A549 (cell line): Measurements from ENCODE around the gene LYPD6B. TPM values are rescaled to one million over a fixed set of nuclear protein-coding genes. Genes with fewer than 3 reads are reported as not detected.

Experiments
- ATAC-seq, 2 experiments: fragments of 200-7000 bp in 1 of 2; fragments of >200 bp in 1 of 2; cut with Nextera tagmentation in 1 of 2; cut with Tn5 transposase in 1 of 2; 3 replicates each; pipeline versions ENCODE4 v1.8.0 to v1.9.1; 2018 to 2020; ENCODE audit warnings: mild to moderate bottlenecking in 1 of 2, moderate library complexity in 1 of 2
- CTCF ChIA-PET: fragments of 300-600 bp; sonication (Branson Sonifier 250); formaldehyde crosslinking; extraction: SDS; loops from one replicate; lab custom pipeline; 2021; ENCODE audit warnings: antibody characterized with exemption, inconsistent platforms; lab: Yijun Ruan, JAX
- POLR2A ChIA-PET: fragments of 350-600 bp; formaldehyde crosslinking; extraction: SDS; loops from one replicate; lab custom pipeline; 2021; ENCODE audit warnings: antibody characterized with exemption, inconsistent platforms; lab: Yijun Ruan, JAX
- DNase-seq, 2 experiments: peaks; one replicate each; pipeline versions ENCODE4 v3.0.0 to v3.0.0-alpha.2; 2011 to 2016; ENCODE audit warnings: low read depth in 1 of 2, low spot score in 1 of 2
- FAIRE-seq: peaks from 2 replicates; lab custom pipeline; 2011; peaks lifted over from hg19 to GRCh38; lab: Jason Lieb, UNC
- H3K27ac ChIP-seq, 2 experiments: fragments of >200 bp; sonication (Bioruptor Twin); formaldehyde crosslinking; 3 replicates each; pipeline ENCODE4 v1.5.1; 2016 to 2017
- H3K4me1 ChIP-seq: fragments of >200 bp; sonication (Bioruptor Twin); formaldehyde crosslinking; 3 replicates; pipeline ENCODE4 v1.6.1; 2016
- H3K4me2 ChIP-seq: fragments of >200 bp; sonication (Bioruptor Twin); formaldehyde crosslinking; 3 replicates; pipeline ENCODE4 v1.6.1; 2016
- H3K4me3 ChIP-seq: fragments of >200 bp; sonication (Bioruptor Twin); formaldehyde crosslinking; 3 replicates; pipeline ENCODE4 v1.5.1; 2016
- H3K9me3 ChIP-seq: fragments of >200 bp; sonication (Bioruptor Twin); formaldehyde crosslinking; 3 replicates; pipeline ENCODE4 v1.6.1; 2016
- CBX8 ChIP-seq: fragments of 200-600 bp; sonication (generic); IDR thresholded peaks from 2 replicates; pipeline ENCODE4 v1.6.1; 2016
- CHD2 ChIP-seq: fragments of 150-350 bp; IDR thresholded peaks from 2 replicates; pipeline ENCODE4 v1.6.1; 2014; ENCODE audit warnings: low read length; ENCODE audit not compliant: partially characterized antibody
- EP300 ChIP-seq, 2 experiments: fragments of >200 bp; sonication (Bioruptor Twin); formaldehyde crosslinking; IDR thresholded peaks; 2 replicates in 1 of 2; 3 replicates in 1 of 2; pipeline ENCODE4 v1.6.1; 2016 to 2017
- ESRRA ChIP-seq: fragments of 150-350 bp; IDR thresholded peaks from 2 replicates; pipeline ENCODE4 v1.6.1; 2014; ENCODE audit warnings: mild to moderate bottlenecking, low read length, borderline replicate concordance
- FOSB ChIP-seq: fragments of 250-450 bp; sonication (Bioruptor Pico); IDR thresholded peaks from 2 replicates; pipeline ENCODE4 v1.5.0; 2020; ENCODE audit warnings: mild to moderate bottlenecking, moderate library complexity
- FOXS1 ChIP-seq: fragments of 250-450 bp; sonication (Bioruptor Pico); IDR thresholded peaks from 2 replicates; pipeline ENCODE4 v1.5.0; 2020; ENCODE audit warnings: mild to moderate bottlenecking, moderate library complexity
- GATA3 ChIP-seq: IDR thresholded peaks from 2 replicates; pipeline ENCODE4 v1.6.1; 2012; ENCODE audit warnings: borderline replicate concordance
- HEYL ChIP-seq: fragments of 250-450 bp; sonication (Bioruptor Pico); IDR thresholded peaks from 2 replicates; pipeline ENCODE4 v1.8.0; 2021; ENCODE audit warnings: mild to moderate bottlenecking, moderate library complexity
- KDM5A ChIP-seq: fragments of 200-600 bp; sonication (generic); IDR thresholded peaks from 2 replicates; pipeline ENCODE4 v1.6.1; 2016; ENCODE audit warnings: antibody characterized with exemption, mild to moderate bottlenecking
- MAFK ChIP-seq: fragments of 450-650 bp; IDR thresholded peaks from 2 replicates; pipeline ENCODE4 v1.6.1; 2014; ENCODE audit not compliant: partially characterized antibody
- MYC ChIP-seq: IDR thresholded peaks from 2 replicates; pipeline ENCODE4 v1.6.1; 2012; ENCODE audit warnings: mild to moderate bottlenecking, inconsistent platforms, low read length, improper control_type of control experiment, borderline replicate concordance
- NFE2L2 ChIP-seq: fragments of 150-350 bp; conservative IDR thresholded peaks from 2 replicates; pipeline ENCODE4 v1.6.1; 2014; ENCODE audit warnings: low read length
- NPAS2 ChIP-seq: fragments of 250-450 bp; sonication (Bioruptor Pico); IDR thresholded peaks from 2 replicates; pipeline ENCODE4 v1.8.0; 2022; ENCODE audit warnings: mild to moderate bottlenecking, moderate library complexity, borderline replicate concordance
- NR3C1 ChIP-seq: fragments of >200 bp; sonication (Bioruptor Twin); formaldehyde crosslinking; IDR thresholded peaks from 3 replicates; pipeline ENCODE4 v1.6.1; 2017
- RAD21 ChIP-seq, 2 experiments: fragments of >200 bp in 1 of 2; sonication (Bioruptor Twin) in 1 of 2; formaldehyde crosslinking in 1 of 2; IDR thresholded peaks in 1 of 2; conservative IDR thresholded peaks in 1 of 2; 2 replicates in 1 of 2; 3 replicates in 1 of 2; pipeline ENCODE4 v1.6.1; 2012 to 2018; ENCODE audit warnings: inconsistent platforms in 1 of 2
- RARB ChIP-seq: fragments of 250-450 bp; sonication (Bioruptor Pico); IDR thresholded peaks from 2 replicates; pipeline ENCODE4 v1.8.0; 2021; ENCODE audit warnings: mild to moderate bottlenecking, moderate library complexity
- RFX5 ChIP-seq: fragments of 450-650 bp; IDR thresholded peaks from 2 replicates; pipeline ENCODE4 v1.7.1; 2014; ENCODE audit warnings: antibody characterized with exemption, mild to moderate bottlenecking, moderate library complexity
- RNF2 ChIP-seq: fragments of 200-600 bp; sonication (generic); IDR thresholded peaks from 2 replicates; pipeline ENCODE4 v1.6.1; 2016; ENCODE audit warnings: low read depth, mild to moderate bottlenecking, antibody characterized with exemption, moderate library complexity, borderline replicate concordance
- SMC3 ChIP-seq: fragments of >200 bp; sonication (Bioruptor Twin); formaldehyde crosslinking; IDR thresholded peaks from 3 replicates; pipeline ENCODE4 v1.6.1; 2018; ENCODE audit warnings: inconsistent platforms
- SREBF2 ChIP-seq: fragments of 450-650 bp; IDR thresholded peaks from 2 replicates; pipeline ENCODE4 v1.6.1; 2014; ENCODE audit warnings: mild to moderate bottlenecking, moderate library complexity
- TFCP2L1 ChIP-seq: fragments of 250-450 bp; sonication (Bioruptor Pico); IDR thresholded peaks from 2 replicates; pipeline ENCODE4 v1.5.0; 2021; ENCODE audit warnings: mild to moderate bottlenecking
- TP53 ChIP-seq: fragments of 250-450 bp; sonication (Bioruptor Pico); IDR thresholded peaks from 2 replicates; pipeline ENCODE4 v1.5.0; 2021; ENCODE audit warnings: mild to moderate bottlenecking, moderate library complexity
- ZFP36 ChIP-seq: fragments of 450-650 bp; IDR thresholded peaks from 2 replicates; pipeline ENCODE4 v1.6.1; 2014; ENCODE audit warnings: borderline replicate concordance; ENCODE audit not compliant: partially characterized antibody
- ZNF302 ChIP-seq: fragments of 250-450 bp; sonication (Bioruptor Pico); IDR thresholded peaks from 2 replicates; pipeline ENCODE4 v1.9.0; 2021; ENCODE audit warnings: inconsistent platforms, mild to moderate bottlenecking, moderate library complexity
- WGBS: methylation state at CpG from one replicate; pipeline ENCODE4 v1.1.6; 2017; ENCODE audit errors: missing lambda C conversion rate; 5-methylcytosine and 5-hydroxymethylcytosine counted together
- polyA plus RNA-seq, 4 experiments: library from polyadenylated mRNA; depleted of rRNA in 3 of 4; stranded (reverse); fragments of >200 nt; fragmentation: RNase III in 1 of 4; extraction: RNeasy Plus Mini Kit Qiagen cat#74134 plus additional on column Dnase treatment in 1 of 4; gene quantifications; 2 replicates in 3 of 4; 3 replicates in 1 of 4; pipeline ENCODE4 v1.2.3, GENCODE V29; 2011 to 2017
- TF ChIP-seq, protein P1 (sequence below): fragments of >200 bp; sonication (Bioruptor Twin); formaldehyde crosslinking; IDR thresholded peaks from 3 replicates; pipeline ENCODE4 v1.5.1; 2016
- TF ChIP-seq, protein P2 (sequence below): fragments of 200-600 bp; sonication (generic); IDR thresholded peaks from 2 replicates; pipeline ENCODE4 v1.6.1; 2016; ENCODE audit warnings: antibody characterized with exemption, mild to moderate bottlenecking, moderate library complexity
- TF ChIP-seq, protein P3 (sequence below): fragments of 250-450 bp; sonication (Bioruptor Pico); IDR thresholded peaks from 2 replicates; pipeline ENCODE4 v1.5.0; 2020; ENCODE audit warnings: low read depth, mild to moderate bottlenecking, moderate library complexity
- TF ChIP-seq, protein P4 (sequence below): fragments of 450-650 bp; IDR thresholded peaks from 2 replicates; pipeline ENCODE4 v1.6.1; 2014; ENCODE audit warnings: antibody characterized with exemption

LYPD6B gene
- polyA plus RNA-seq, 2 of the 4 experiments (the other 2 are of a cell fraction), result not detected

DNA sequence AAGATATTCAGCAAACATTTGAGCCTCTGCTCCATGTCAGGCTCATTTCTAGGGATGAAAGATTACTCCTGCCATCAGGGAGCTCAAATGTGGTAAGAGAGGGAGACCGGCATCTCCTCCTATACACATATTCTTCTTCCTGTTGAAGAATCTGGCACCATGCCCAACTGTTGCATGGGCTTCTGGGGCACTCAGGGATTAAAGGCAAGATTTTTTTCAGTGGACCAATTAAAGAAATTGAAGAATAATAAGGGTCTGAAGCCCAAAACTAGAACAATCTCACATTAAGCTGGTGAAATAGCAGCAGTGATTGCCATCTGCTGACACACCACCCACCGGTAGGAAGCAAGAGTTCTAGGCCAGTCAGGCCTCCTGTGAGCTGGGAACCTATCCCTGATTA lies 146.5 kb downstream of the LYPD6B start:
- ATAC-seq, result no peak
- 44% methylated on average over 2 of the region's 2 CpGs for WGBS
- Histone ChIP-seq H3K4me3 (no peak overlapping the region), H3K4me1 (no peaks in the 10 kb centered on the region), H3K9me3 (no peaks in the 10 kb centered on the region), H3K27ac (no peak overlapping the region), H3K4me2 (no peak overlapping the region)
- CTCF ChIA-PET, result no interaction called here
- TF ChIP-seq NPAS2 (CRISPR knock-in tag), result no peak
- no peak for TF ChIP-seq NR3C1
- TF ChIP-seq TP53 (CRISPR knock-in tag), result no peak
- no peak for TF ChIP-seq SMC3
- TF ChIP-seq FOSB, result no peak
- POLR2A ChIA-PET, result no interaction called here
- DNase-seq, result no peak
- FAIRE-seq, result no peak

DNA sequence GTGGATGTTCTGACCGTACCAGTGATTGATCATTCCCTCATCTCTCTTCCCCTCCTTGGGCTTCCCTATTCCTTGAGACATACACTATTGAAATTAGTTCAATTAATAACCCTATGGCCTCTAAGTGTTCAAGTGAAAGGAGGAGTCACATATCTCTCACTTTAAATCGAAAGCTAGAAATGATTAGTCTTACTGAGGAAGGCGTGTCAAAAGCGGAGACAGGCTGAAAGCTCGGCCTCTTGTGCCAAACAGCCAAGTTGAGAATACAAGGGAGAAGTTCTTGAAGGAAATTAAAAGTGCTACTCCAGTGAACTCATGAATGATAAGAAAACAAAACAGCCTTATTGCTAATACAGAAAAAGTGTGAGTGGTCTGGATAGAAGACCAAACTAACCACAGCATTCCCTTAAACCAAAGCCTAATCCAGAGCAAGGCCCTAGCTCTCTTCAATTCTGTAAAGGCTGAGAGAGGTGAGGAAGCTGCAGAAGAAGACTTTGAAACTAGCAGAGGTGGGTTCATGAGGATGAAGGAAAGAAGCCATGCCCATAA lies 147.5 kb downstream of the LYPD6B start:
- POLR2A ChIA-PET, result no interaction called here
- TF ChIP-seq MAFK, result no peak
- TF ChIP-seq CBX8, result no peak
- no peak for TF ChIP-seq NFE2L2
- TF ChIP-seq, protein P1, sequence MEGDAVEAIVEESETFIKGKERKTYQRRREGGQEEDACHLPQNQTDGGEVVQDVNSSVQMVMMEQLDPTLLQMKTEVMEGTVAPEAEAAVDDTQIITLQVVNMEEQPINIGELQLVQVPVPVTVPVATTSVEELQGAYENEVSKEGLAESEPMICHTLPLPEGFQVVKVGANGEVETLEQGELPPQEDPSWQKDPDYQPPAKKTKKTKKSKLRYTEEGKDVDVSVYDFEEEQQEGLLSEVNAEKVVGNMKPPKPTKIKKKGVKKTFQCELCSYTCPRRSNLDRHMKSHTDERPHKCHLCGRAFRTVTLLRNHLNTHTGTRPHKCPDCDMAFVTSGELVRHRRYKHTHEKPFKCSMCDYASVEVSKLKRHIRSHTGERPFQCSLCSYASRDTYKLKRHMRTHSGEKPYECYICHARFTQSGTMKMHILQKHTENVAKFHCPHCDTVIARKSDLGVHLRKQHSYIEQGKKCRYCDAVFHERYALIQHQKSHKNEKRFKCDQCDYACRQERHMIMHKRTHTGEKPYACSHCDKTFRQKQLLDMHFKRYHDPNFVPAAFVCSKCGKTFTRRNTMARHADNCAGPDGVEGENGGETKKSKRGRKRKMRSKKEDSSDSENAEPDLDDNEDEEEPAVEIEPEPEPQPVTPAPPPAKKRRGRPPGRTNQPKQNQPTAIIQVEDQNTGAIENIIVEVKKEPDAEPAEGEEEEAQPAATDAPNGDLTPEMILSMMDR, result no peak
- no peak for TF ChIP-seq RFX5
- TF ChIP-seq RNF2, result no peak
- no peak for TF ChIP-seq ZNF302 (CRISPR knock-in tag)
- TF ChIP-seq HEYL, result no peak
- no peak for TF ChIP-seq CHD2
- TF ChIP-seq RARB (CRISPR knock-in tag), result no peak
- TF ChIP-seq EP300 (IDR thresholded peaks at IDR 0.05), result no peak
- no peak for TF ChIP-seq SREBF2
- no peak for TF ChIP-seq GATA3
- CTCF ChIA-PET, result interaction anchor here (0.6 kb wide), 1 partner anchor 32 kb away, joined by 3 read pairs; no protein-coding TSS in a partner anchor

DNA sequence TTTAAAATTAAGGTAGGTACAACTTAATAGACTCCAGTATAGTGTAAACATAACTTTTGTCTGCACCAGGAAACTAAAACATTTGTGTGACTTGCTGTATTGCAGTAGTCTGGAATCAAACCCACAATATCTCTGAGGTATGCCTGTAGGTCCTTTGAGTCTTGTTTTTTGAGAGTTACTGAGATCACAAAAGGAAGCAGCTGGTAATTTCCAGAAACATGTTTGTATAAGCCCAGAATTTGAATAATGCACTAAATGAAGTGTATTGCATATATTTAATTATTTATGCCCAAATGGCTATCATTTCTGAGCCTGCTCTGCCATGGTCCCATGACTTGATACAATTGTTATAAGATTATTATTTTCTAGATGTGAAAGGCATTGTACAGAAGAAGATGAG lies 148.6 kb downstream of the LYPD6B start:
- DNase-seq, result no peak
- Histone ChIP-seq H3K27ac (no peak overlapping the region), H3K4me1 (no peaks in the 10 kb centered on the region), H3K4me3 (no peak overlapping the region), H3K4me2 (no peak overlapping the region), H3K9me3 (no peaks in the 10 kb centered on the region)
- no peak for ATAC-seq
- CTCF ChIA-PET, result interaction anchor here (0.6 kb wide), 1 partner anchor 574 kb away, joined by 3 read pairs; no protein-coding TSS in a partner anchor
- FAIRE-seq, result no peak
- POLR2A ChIA-PET, result no interaction called here
- TF ChIP-seq KDM5A, result no peak
- TF ChIP-seq, protein P2, sequence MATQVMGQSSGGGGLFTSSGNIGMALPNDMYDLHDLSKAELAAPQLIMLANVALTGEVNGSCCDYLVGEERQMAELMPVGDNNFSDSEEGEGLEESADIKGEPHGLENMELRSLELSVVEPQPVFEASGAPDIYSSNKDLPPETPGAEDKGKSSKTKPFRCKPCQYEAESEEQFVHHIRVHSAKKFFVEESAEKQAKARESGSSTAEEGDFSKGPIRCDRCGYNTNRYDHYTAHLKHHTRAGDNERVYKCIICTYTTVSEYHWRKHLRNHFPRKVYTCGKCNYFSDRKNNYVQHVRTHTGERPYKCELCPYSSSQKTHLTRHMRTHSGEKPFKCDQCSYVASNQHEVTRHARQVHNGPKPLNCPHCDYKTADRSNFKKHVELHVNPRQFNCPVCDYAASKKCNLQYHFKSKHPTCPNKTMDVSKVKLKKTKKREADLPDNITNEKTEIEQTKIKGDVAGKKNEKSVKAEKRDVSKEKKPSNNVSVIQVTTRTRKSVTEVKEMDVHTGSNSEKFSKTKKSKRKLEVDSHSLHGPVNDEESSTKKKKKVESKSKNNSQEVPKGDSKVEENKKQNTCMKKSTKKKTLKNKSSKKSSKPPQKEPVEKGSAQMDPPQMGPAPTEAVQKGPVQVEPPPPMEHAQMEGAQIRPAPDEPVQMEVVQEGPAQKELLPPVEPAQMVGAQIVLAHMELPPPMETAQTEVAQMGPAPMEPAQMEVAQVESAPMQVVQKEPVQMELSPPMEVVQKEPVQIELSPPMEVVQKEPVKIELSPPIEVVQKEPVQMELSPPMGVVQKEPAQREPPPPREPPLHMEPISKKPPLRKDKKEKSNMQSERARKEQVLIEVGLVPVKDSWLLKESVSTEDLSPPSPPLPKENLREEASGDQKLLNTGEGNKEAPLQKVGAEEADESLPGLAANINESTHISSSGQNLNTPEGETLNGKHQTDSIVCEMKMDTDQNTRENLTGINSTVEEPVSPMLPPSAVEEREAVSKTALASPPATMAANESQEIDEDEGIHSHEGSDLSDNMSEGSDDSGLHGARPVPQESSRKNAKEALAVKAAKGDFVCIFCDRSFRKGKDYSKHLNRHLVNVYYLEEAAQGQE, result no peak
- TF ChIP-seq ESRRA, result no peak
- no peak for TF ChIP-seq FOXS1
- no peak for TF ChIP-seq TFCP2L1 (CRISPR knock-in tag)
- TF ChIP-seq, protein P3, sequence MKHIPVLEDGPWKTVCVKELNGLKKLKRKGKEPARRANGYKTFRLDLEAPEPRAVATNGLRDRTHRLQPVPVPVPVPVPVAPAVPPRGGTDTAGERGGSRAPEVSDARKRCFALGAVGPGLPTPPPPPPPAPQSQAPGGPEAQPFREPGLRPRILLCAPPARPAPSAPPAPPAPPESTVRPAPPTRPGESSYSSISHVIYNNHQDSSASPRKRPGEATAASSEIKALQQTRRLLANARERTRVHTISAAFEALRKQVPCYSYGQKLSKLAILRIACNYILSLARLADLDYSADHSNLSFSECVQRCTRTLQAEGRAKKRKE (CRISPR knock-in tag), result no peak
- TF ChIP-seq, protein P4, sequence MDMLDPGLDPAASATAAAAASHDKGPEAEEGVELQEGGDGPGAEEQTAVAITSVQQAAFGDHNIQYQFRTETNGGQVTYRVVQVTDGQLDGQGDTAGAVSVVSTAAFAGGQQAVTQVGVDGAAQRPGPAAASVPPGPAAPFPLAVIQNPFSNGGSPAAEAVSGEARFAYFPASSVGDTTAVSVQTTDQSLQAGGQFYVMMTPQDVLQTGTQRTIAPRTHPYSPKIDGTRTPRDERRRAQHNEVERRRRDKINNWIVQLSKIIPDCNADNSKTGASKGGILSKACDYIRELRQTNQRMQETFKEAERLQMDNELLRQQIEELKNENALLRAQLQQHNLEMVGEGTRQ, result no peak
- TF ChIP-seq FOSB, result no peak
- no peak for TF ChIP-seq RAD21 (conservative IDR thresholded peaks at IDR 0.05 in 1 of 2, IDR thresholded peaks at IDR 0.05 in 1 of 2)
- no peak for TF ChIP-seq CBX8
- no peak for TF ChIP-seq ZFP36
- no peak for TF ChIP-seq MYC
- TF ChIP-seq NFE2L2, result no peak
- no peak for TF ChIP-seq RFX5

More for the DNA sequence above, 147.5 kb downstream of the LYPD6B start:
- Histone ChIP-seq H3K4me3 (no peak overlapping the region), H3K4me2 (no peak overlapping the region), H3K27ac (no peak overlapping the region), H3K4me1 (no peaks in the 10 kb centered on the region), H3K9me3 (no peaks in the 10 kb centered on the region)
- FAIRE-seq (no peak), DNase-seq (no peak), ATAC-seq (no peak)
- 40% methylated on average over 5 of the region's 5 CpGs for WGBS
